ENCODE data around the gene ICE1.

ICE1 gene

DNA sequence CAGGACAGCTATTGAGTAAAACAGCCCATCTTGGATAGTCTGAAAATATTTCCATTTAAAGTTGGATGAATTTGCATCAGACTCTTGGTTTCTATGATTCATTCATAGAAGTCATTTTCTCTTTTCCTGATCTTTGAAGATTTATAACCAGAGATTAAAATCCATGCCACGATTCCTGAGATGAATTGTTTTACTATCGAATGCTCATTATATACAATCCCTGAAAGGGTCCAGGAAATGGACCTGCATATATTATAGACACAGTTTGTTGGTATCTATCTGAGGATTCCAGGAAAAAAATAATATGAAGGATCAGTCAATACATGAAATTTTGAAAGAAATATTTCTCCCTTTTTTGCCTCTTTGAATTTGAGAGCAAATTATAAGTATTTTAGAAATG, 99.0 kb downstream of the ICE1 start:
- no peak for DNase-seq (ENCODE audit: low read depth)
- TF ChIP-seq, protein P1, sequence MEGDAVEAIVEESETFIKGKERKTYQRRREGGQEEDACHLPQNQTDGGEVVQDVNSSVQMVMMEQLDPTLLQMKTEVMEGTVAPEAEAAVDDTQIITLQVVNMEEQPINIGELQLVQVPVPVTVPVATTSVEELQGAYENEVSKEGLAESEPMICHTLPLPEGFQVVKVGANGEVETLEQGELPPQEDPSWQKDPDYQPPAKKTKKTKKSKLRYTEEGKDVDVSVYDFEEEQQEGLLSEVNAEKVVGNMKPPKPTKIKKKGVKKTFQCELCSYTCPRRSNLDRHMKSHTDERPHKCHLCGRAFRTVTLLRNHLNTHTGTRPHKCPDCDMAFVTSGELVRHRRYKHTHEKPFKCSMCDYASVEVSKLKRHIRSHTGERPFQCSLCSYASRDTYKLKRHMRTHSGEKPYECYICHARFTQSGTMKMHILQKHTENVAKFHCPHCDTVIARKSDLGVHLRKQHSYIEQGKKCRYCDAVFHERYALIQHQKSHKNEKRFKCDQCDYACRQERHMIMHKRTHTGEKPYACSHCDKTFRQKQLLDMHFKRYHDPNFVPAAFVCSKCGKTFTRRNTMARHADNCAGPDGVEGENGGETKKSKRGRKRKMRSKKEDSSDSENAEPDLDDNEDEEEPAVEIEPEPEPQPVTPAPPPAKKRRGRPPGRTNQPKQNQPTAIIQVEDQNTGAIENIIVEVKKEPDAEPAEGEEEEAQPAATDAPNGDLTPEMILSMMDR (conservative IDR thresholded peaks at IDR 0.05; ENCODE audit: low read depth, low read length), result no peak
- no peak overlapping the region for H3K4me3 ChIP-seq (ENCODE audit: low read length)

DNA sequence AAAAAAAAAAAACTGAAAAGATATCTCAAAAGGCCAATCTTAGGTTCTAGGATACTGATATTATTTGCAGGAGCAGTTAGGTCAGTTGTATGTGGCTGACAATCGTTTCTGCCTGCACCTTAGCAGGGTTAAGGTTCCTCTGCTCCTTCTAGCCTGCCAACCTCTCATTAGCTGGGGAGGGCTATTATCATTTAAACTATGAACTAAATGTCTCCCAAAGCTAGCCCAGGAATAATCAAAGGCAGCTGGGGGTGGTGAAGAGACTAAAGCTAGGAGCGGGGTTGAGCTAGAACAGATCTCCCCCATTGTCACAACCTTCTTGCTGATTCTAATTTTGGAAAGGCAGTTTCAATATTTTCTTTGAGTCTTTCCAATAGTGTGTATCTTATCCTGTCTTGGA, 99.9 kb downstream of the ICE1 start:
- TF ChIP-seq, protein P1 (conservative IDR thresholded peaks at IDR 0.05; ENCODE audit: low read depth, low read length), result no peak
- no peak for DNase-seq (ENCODE audit: low read depth)

DNA sequence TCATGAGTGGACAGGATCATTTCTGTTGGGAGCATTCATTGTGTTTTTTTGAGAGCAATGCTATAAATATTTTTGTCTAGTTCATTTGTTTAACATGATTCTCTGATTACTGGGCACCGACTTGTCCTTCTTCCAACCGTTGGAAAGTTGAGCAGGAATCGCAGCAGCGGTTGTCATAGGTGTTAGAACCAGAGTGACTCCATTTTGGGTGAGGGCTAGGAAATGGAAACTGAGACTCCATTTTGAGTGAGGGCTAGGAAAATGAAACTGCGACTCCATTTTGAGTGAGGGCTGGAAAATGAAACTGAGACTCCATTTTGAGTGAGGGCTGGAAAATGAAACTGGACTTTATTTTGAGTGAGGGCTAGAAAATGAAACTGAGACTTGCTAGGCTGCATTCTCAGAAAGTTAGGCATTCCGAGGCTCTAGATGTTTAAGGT, 100.6 kb downstream of the ICE1 start:
- no peak overlapping the region for H3K4me3 ChIP-seq (ENCODE audit: low read length)
- DNase-seq (ENCODE audit: low read depth), result no peak
- TF ChIP-seq, protein P1 (conservative IDR thresholded peaks at IDR 0.05; ENCODE audit: low read depth, low read length), result no peak

More for the DNA sequence above, 99.9 kb downstream of the ICE1 start:
- H3K4me3 ChIP-seq (ENCODE audit: low read length), result no peak overlapping the region

DNA sequence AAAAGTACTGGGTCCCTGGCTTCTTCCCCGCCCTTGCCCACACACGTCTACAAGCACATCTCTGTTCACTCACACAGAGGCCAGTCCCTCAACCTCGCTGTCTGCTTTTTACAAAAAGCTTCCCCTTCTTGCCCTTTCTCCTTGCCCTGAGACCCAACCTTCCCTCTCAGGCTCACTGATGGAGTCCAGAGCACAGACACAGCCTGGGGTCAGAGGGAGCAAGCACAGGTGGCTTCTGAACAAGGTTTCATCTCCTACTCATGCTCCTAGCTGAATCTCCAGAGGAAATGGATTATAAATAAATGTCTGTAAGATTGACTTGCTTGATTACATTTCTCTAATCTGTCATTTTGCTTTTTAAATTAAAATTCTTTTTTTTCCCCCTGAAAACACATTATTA, 101.8 kb downstream of the ICE1 start:
- TF ChIP-seq, protein P1 (conservative IDR thresholded peaks at IDR 0.05; ENCODE audit: low read depth, low read length), result no peak

DNA sequence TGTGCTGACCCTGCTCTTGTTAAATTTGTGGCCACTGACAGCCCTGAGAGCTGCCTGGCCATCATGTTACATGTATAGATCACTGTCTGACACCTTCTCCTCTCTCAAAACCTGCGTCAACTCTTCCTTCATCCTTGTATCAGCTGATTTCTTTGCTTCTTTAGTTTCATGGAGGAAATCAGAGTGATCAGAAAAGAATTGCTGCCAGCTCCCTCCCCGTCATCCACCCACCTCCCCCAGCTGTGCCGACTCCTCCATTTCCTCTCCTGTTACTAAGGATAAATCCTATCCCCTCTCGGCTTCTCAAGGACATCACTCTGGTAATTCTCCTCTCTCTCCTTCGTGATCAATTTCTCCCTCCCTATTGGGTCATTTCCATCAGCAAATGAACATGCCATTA, 108.9 kb downstream of the ICE1 start:
- H3K4me3 ChIP-seq (ENCODE audit: low read length), result no peak overlapping the region
- DNase-seq (ENCODE audit: low read depth), result no peak
- TF ChIP-seq, protein P1 (conservative IDR thresholded peaks at IDR 0.05; ENCODE audit: low read depth, low read length), result no peak

More for the DNA sequence above, 101.8 kb downstream of the ICE1 start:
- H3K4me3 ChIP-seq (ENCODE audit: low read length), result no peak overlapping the region
- DNase-seq (ENCODE audit: low read depth), result no peak

DNA sequence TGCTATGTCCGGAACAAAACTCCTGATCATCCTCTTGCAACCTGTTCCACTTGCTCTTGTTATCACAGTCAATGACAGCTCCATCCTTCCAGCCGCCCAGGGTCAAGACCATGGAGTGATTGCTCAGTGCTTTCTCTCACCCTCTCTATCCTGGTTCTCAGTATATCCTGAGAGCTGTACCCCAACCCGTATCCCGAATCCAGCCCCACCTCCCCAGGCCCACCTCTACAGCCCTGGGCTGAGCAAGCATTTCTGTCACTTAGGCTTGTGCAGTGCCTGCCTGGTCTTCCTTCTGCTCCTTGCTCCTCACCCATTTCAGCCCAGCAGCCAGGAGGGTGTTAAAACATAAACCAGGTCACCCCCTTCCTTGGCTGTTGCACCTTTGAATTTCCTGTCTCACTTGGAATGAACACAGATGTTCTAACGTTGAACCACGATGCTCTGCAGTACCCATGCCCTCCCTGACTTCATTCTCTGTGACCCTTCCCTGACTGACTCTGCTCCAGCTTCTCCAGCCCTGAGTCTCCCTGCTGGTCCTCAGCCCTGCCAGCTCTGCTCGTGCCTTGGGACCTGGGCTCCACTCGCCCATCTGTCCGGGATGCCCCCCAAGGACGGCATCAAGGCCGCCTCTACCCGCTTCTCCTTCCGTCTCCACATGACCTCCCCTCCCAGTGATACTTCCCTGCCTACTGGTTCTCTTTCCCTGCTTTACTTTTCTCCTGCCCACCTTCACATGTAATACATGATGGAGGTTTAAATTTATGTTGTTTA, 110.0 kb downstream of the ICE1 start:
- H3K4me3 ChIP-seq (ENCODE audit: low read length), result no peak overlapping the region
- DNase-seq (ENCODE audit: low read depth), result no peak
- TF ChIP-seq, protein P1 (conservative IDR thresholded peaks at IDR 0.05; ENCODE audit: low read depth, low read length), result no peak

DNA sequence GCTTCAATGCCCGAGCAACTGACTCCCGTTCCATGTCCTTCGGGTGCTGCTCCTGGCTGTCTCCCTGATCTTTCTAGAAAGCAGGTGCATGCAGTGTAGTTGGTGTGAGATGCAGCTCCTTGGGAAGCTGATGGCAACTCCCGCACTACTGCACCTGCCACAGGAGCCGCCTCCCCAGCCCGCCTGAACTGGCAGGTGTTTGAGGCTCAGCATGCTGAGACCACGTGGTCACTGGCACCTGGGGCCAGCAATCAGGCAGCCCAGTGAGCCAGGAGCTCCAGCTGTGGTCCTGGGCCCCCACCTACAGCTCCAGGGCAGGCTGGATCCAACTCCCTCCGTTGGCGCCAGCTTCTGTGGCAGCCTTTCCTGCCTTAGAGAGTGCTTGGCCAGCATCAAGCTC, 111.5 kb downstream of the ICE1 start:
- H3K4me3 ChIP-seq (ENCODE audit: low read length), result no peak overlapping the region
- no peak for DNase-seq (ENCODE audit: low read depth)
- TF ChIP-seq, protein P1 (conservative IDR thresholded peaks at IDR 0.05; ENCODE audit: low read depth, low read length), result no peak

Measured in retinal pigment epithelial cell (primary cell).